SK-N-MC (cell line): Measurements from ENCODE around the gene SNX30.
"Not testable (repeated sequence)": the region's sequence is repeated elsewhere in the genome, so short reads cannot be mapped to it uniquely, and the experiment has no call there.

Source experiments
- DNase-seq: peaks from one replicate; pipeline ENCODE4 v3.0.0-alpha.2; 2011; ENCODE audit warnings: low read depth, low spot score
- H3K27ac ChIP-seq: fragments of 200-600 bp; sonication (generic); 2 replicates; pipeline ENCODE4 v1.5.1; 2016; ENCODE audit warnings: mixed run types
- H3K36me3 ChIP-seq: fragments of 200-600 bp; sonication (generic); 2 replicates; pipeline ENCODE4 v1.6.1; 2017; ENCODE audit warnings: antibody characterized with exemption, low read length, mixed read lengths; ENCODE audit not compliant: insufficient read depth
- H3K4me3 ChIP-seq: fragments of 200-600 bp; sonication (generic); 2 replicates; pipeline ENCODE4 v1.5.1; 2016
- H3K9ac ChIP-seq: fragments of 200-600 bp; sonication (generic); 2 replicates; pipeline ENCODE4 v1.8.0; 2017; ENCODE audit warnings: mixed run types, mixed read lengths; ENCODE audit not compliant: insufficient read length
- H3K9me3 ChIP-seq: fragments of 200-600 bp; sonication (generic); 2 replicates; pipeline ENCODE4 v1.6.1; 2017; ENCODE audit warnings: low read depth, mild to moderate bottlenecking, antibody characterized with exemption, low read length, moderate library complexity, mixed read lengths
- EZH2 ChIP-seq: fragments of 200-600 bp; sonication (generic); IDR thresholded peaks from one replicate; pipeline ENCODE4 v1.6.1; 2017; ENCODE audit warnings: antibody characterized with exemption
- FOXP2 ChIP-seq: optimal IDR thresholded peaks from 2 replicates; pipeline ENCODE3; 2011; ENCODE audit warnings: mild to moderate bottlenecking, moderate library complexity; ENCODE audit not compliant: insufficient read depth; ENCODE audit errors: extremely low read length, control extremely low read depth
- POLR2AphosphoS5 ChIP-seq: IDR thresholded peaks from 2 replicates; pipeline ENCODE4 v1.6.1; 2012; ENCODE audit warnings: mild to moderate bottlenecking, low read depth, low read length, borderline replicate concordance

Gene SNX30

GRCh38 chr9:112719696-112720095 lies 30.9 kb upstream of the SNX30 start:
- peak overlapping the region; percentile 78 for H3K27ac ChIP-seq
- H3K4me3 ChIP-seq, result no peak overlapping the region
- no peaks in the 10 kb centered on the region for H3K9me3 ChIP-seq
- TF ChIP-seq POLR2AphosphoS5 (no peak), FOXP2 (no peak), EZH2 (no peak)
- H3K9ac ChIP-seq, result no peak overlapping the region
- DNase-seq, result no peak
- H3K36me3 ChIP-seq, result peaks cover 5% of the 10 kb centered on the region; the same call in 1 of the 2 replicates

- DNase-seq, result no peak
- Histone ChIP-seq H3K4me3 (no peak overlapping the region), H3K9ac (no peak overlapping the region), H3K36me3 (no peaks in the 10 kb centered on the region), H3K27ac (no peak overlapping the region), H3K9me3 (no peaks in the 10 kb centered on the region)
- no peak for TF ChIP-seq POLR2AphosphoS5
- TF ChIP-seq FOXP2, result no peak
- TF ChIP-seq EZH2, result no peak
These were observed 30.3 kb upstream of the SNX30 start for GRCh38 chr9:112720113-112720780.

- H3K27ac ChIP-seq, H3K9ac ChIP-seq, H3K36me3 ChIP-seq, H3K9me3 ChIP-seq, DNase-seq, H3K4me3 ChIP-seq: not testable (repeated sequence)
These were observed 27.8 kb upstream of the SNX30 start for GRCh38 chr9:112722749-112723148.

- Histone ChIP-seq H3K9ac (no peak overlapping the region), H3K36me3 (no peaks in the 10 kb centered on the region), H3K27ac (no peak overlapping the region), H3K9me3 (no peaks in the 10 kb centered on the region), H3K4me3 (no peak overlapping the region)
- DNase-seq, result no peak
- TF ChIP-seq POLR2AphosphoS5 (no peak), FOXP2 (no peak), EZH2 (no peak)
These were observed 24.6 kb upstream of the SNX30 start for GRCh38 chr9:112725961-112726360.

GRCh38 chr9:112726428-112726827 lies 24.1 kb upstream of the SNX30 start:
- Histone ChIP-seq H3K9me3 (no peaks in the 10 kb centered on the region), H3K27ac (no peak overlapping the region), H3K36me3 (no peaks in the 10 kb centered on the region), H3K4me3 (no peak overlapping the region), H3K9ac (no peak overlapping the region)
- TF ChIP-seq EZH2 (no peak), FOXP2 (no peak), POLR2AphosphoS5 (no peak)
- no peak for DNase-seq

GRCh38 chr9:112728401-112728800 lies 22.2 kb upstream of the SNX30 start:
- H3K9me3 ChIP-seq, result no peaks in the 10 kb centered on the region
- no peak overlapping the region for H3K9ac ChIP-seq
- no peak overlapping the region for H3K4me3 ChIP-seq
- H3K27ac ChIP-seq, result no peak overlapping the region
- no peaks in the 10 kb centered on the region for H3K36me3 ChIP-seq
- no peak for DNase-seq
- TF ChIP-seq EZH2 (no peak), FOXP2 (no peak), POLR2AphosphoS5 (no peak)

GRCh38 chr9:112731971-112732370 lies 18.6 kb upstream of the SNX30 start:
- no peak for DNase-seq
- no peaks in the 10 kb centered on the region for H3K36me3 ChIP-seq

GRCh38 chr9:112734892-112735291 lies 15.7 kb upstream of the SNX30 start:
- TF ChIP-seq POLR2AphosphoS5 (no peak), EZH2 (no peak), FOXP2 (no peak)
- DNase-seq, result no peak

More at GRCh38 chr9:112731971-112732370, 18.6 kb upstream of the SNX30 start:
- Histone ChIP-seq H3K27ac (no peak overlapping the region), H3K9me3 (no peaks in the 10 kb centered on the region), H3K9ac (no peak overlapping the region), H3K4me3 (no peak overlapping the region)
- TF ChIP-seq POLR2AphosphoS5, result no peak
- TF ChIP-seq EZH2, result no peak
- TF ChIP-seq FOXP2, result no peak

GRCh38 chr9:112743216-112743836 lies 7.2 kb upstream of the SNX30 start:
- DNase-seq, result no peak
- TF ChIP-seq FOXP2, result no peak
- no peak for TF ChIP-seq POLR2AphosphoS5
- TF ChIP-seq EZH2, result no peak
- Histone ChIP-seq H3K36me3 (no peaks in the 10 kb centered on the region), H3K9me3 (no peaks in the 10 kb centered on the region), H3K27ac (no peak overlapping the region), H3K4me3 (no peak overlapping the region), H3K9ac (no peak overlapping the region)

More at GRCh38 chr9:112734892-112735291, 15.7 kb upstream of the SNX30 start:
- Histone ChIP-seq H3K27ac (no peak overlapping the region), H3K36me3 (no peaks in the 10 kb centered on the region), H3K4me3 (no peak overlapping the region), H3K9me3 (no peaks in the 10 kb centered on the region), H3K9ac (no peak overlapping the region)
